ENCODE results near the gene C2orf49. TPM values are rescaled to one million over a fixed set of nuclear protein-coding genes. Genes with fewer than 3 reads are reported as not detected.

The C2orf49 gene
- total and polyA plus RNA-seq, 10 of the 15 experiments (the other 5 are each of a cell fraction or from before 2014, with no cell fraction given), result 7.2 to 24.2 (median 15.5) TPM

GRCh38 chr2:105291981-105292380 lies 45.4 kb upstream of the C2orf49 start:
- in situ Hi-C loops (cut with MboI) (no loop called here), intact Hi-C loops (cut with micrococcal nuclease; ENCODE audit: unreplicated experiment) (no loop called here)
- ChIA-PET POLR2A (no interaction called here), SMC1A (ENCODE audit: uncharacterized antibody, unreplicated experiment) (no interaction called here), RAD21 (ENCODE audit: unreplicated experiment) (no interaction called here), CTCF (interaction anchor here (0.6 to 4.3 kb wide), 4 partner anchors 16 to 259 kb away, joined by 3 to 15 read pairs (median 3); no protein-coding TSS in a partner anchor)
- no peaks in the 10 kb centered on the region for H3K4me1 ChIP-seq (ENCODE audit: control insufficient read depth, insufficient read depth, low read length)
- H3K79me2 ChIP-seq (ENCODE audit: control insufficient read depth, insufficient read depth, low read length), result no peaks in the 10 kb centered on the region
- ATAC-seq (no peak), FAIRE-seq (no peak), DNase-seq (ENCODE audit: low read depth, low spot score) (no peak)
- no peak overlapping the region for H3K4me3 ChIP-seq
- no peak for TF ChIP-seq DPF2 (IDR thresholded peaks at IDR 0.05)
- no peak for TF ChIP-seq SUPT20H (IDR thresholded peaks at IDR 0.05; ENCODE audit: borderline replicate concordance, control insufficient read depth, low read depth, low read length)
- no peak for TF ChIP-seq ZSCAN29 (IDR thresholded peaks at IDR 0.05)
- TF ChIP-seq SREBF1 (IDR thresholded peaks at IDR 0.05; ENCODE audit: low read length), result no peak
- TF ChIP-seq POLR2AphosphoS5 (IDR thresholded peaks at IDR 0.05; ENCODE audit: low read length), result no peak
- no TSS peak for BruUV-seq (replicated peaks)
- H3K9ac ChIP-seq (ENCODE audit: control insufficient read depth, insufficient read depth, low read length), result no peak overlapping the region
- no peak overlapping the region for H3K27ac ChIP-seq (ENCODE audit: control insufficient read depth, insufficient read depth)
- no peaks in the 10 kb centered on the region for H3K9me3 ChIP-seq (replicated peaks; ENCODE audit: control insufficient read depth, insufficient read depth, low read length)
- no peak overlapping the region for H2AFZ ChIP-seq (ENCODE audit: control insufficient read depth, low read depth, low read length)
- H4K20me1 ChIP-seq (ENCODE audit: control insufficient read depth, insufficient read depth), result no peaks in the 10 kb centered on the region
- no peak overlapping the region for H3K4me2 ChIP-seq (ENCODE audit: control insufficient read depth, insufficient read depth)
- peaks cover 5 to 33% of the 10 kb centered on the region in 2 experiments for H3K36me3 ChIP-seq (ENCODE audit: control insufficient read depth in 2 of 2, insufficient read depth in 2 of 2, low read length in 1 of 2)
- WGBS (ENCODE audit: insufficient coverage, insufficient replicate concordance, low lambda C conversion rate, missing lambda C conversion rate), result 97% methylated on average over 2 of the region's 2 CpGs
- no peaks in the 10 kb centered on the region for H3K27me3 ChIP-seq (replicated peaks in 1 of 2; ENCODE audit: control insufficient read depth in 2 of 2, insufficient read depth in 2 of 2, low read length in 1 of 2)

DNA sequence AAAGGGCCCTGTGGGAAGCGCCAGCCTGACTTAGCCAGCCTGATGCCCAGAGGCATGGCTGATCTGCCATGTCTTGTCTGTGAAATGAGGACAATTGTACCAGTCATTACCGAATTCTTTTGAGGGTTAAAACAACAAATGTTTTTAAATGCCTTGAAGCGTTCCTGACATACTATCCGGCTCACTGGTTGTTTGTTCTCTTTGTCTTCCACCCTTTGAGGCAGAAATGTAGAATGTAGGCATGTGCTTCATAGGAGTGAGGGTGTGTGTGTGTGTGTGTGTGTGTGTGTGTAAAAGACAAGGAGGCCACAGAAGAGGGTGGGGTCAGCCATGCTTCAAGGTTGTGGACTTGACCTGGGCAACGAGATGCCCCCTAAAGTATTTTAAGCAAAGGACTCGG lies 43.3 kb upstream of the C2orf49 start:
- Histone ChIP-seq H3K4me2 (ENCODE audit: control insufficient read depth, insufficient read depth) (no peak overlapping the region), H3K9ac (ENCODE audit: control insufficient read depth, insufficient read depth, low read length) (no peak overlapping the region), H3K4me3 (no peak overlapping the region), H4K20me1 (ENCODE audit: control insufficient read depth, insufficient read depth) (no peaks in the 10 kb centered on the region; the same call in 1 of the 2 replicates), H3K4me1 (ENCODE audit: control insufficient read depth, insufficient read depth, low read length) (no peaks in the 10 kb centered on the region), H3K27me3 (replicated peaks in 1 of 2; ENCODE audit: control insufficient read depth in 2 of 2, insufficient read depth in 2 of 2, low read length in 1 of 2) (no peaks in the 10 kb centered on the region), H3K36me3 (ENCODE audit: control insufficient read depth in 2 of 2, insufficient read depth in 2 of 2, low read length in 1 of 2) (peaks cover 10 to 37% of the 10 kb centered on the region in 2 experiments), H2AFZ (ENCODE audit: control insufficient read depth, low read depth, low read length) (no peak overlapping the region), H3K27ac (ENCODE audit: control insufficient read depth, insufficient read depth) (no peak overlapping the region), H3K9me3 (replicated peaks; ENCODE audit: control insufficient read depth, insufficient read depth, low read length) (no peaks in the 10 kb centered on the region), H3K79me2 (ENCODE audit: control insufficient read depth, insufficient read depth, low read length) (no peaks in the 10 kb centered on the region)
- CTCF ChIA-PET, result interaction anchor here (0.6 to 4.3 kb wide), 5 partner anchors 16 to 148 kb away, joined by 3 to 15 read pairs (median 4); no protein-coding TSS in a partner anchor
- RAD21 ChIA-PET (ENCODE audit: unreplicated experiment), result no interaction called here
- SMC1A ChIA-PET (ENCODE audit: uncharacterized antibody, unreplicated experiment), result interaction anchor here (1.5 kb wide), 1 partner anchor 28 kb away, joined by 4 read pairs; no protein-coding TSS in a partner anchor
- POLR2A ChIA-PET, result no interaction called here
- in situ Hi-C loops (cut with MboI), result no loop called here
- no peak for FAIRE-seq
- BruUV-seq (replicated peaks), result no TSS peak
- TF ChIP-seq, protein P1, sequence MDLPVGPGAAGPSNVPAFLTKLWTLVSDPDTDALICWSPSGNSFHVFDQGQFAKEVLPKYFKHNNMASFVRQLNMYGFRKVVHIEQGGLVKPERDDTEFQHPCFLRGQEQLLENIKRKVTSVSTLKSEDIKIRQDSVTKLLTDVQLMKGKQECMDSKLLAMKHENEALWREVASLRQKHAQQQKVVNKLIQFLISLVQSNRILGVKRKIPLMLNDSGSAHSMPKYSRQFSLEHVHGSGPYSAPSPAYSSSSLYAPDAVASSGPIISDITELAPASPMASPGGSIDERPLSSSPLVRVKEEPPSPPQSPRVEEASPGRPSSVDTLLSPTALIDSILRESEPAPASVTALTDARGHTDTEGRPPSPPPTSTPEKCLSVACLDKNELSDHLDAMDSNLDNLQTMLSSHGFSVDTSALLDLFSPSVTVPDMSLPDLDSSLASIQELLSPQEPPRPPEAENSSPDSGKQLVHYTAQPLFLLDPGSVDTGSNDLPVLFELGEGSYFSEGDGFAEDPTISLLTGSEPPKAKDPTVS (IDR thresholded peaks at IDR 0.05; ENCODE audit: low read depth, low read length), result no peak
- TF ChIP-seq PAX8 (IDR thresholded peaks at IDR 0.05), result no peak
- no peak for TF ChIP-seq SRF (IDR thresholded peaks at IDR 0.05; ENCODE audit: low read depth in 2 of 2, low read length in 2 of 2)
- no peak for ATAC-seq
- WGBS (ENCODE audit: insufficient coverage, insufficient replicate concordance, low lambda C conversion rate, missing lambda C conversion rate), result 86% methylated on average over 6 of the region's 6 CpGs
- intact Hi-C loops (cut with micrococcal nuclease; ENCODE audit: unreplicated experiment), result no loop called here
- no peak for DNase-seq (ENCODE audit: low read depth, low spot score)

Data from GM12878 (cell line).